A673 (cell line): ENCODE measurements around the gene GADD45GIP1.

ENCODE experiments used
- CTCF ChIP-seq: fragments of 300-800, 200-600 bp; sonication (generic); conservative IDR thresholded peaks from 2 replicates; pipeline ENCODE4 v1.5.1; 2017; ENCODE audit warnings: low read depth, mild to moderate bottlenecking, antibody characterized with exemption, low read length, moderate library complexity, mixed read lengths
- EZH2 ChIP-seq: fragments of 200-600 bp; sonication (generic); IDR thresholded peaks from 2 replicates; pipeline ENCODE4 v1.6.1; 2017; ENCODE audit warnings: borderline replicate concordance, low read depth, mild to moderate bottlenecking, mixed read lengths, antibody characterized with exemption, low read length; ENCODE audit not compliant: poor library complexity, severe bottlenecking

GRCh38 chr19:12955996-12956395 is 1.0 kb downstream of the GADD45GIP1 start:
- no peak for TF ChIP-seq CTCF
- no peak for TF ChIP-seq EZH2
